Lower lobe of right lung (tissue), 2 donors: ENCODE results near the gene SH3RF1. TPM values are rescaled to one million over a fixed set of nuclear protein-coding genes. Genes with fewer than 3 reads are reported as not detected.
"Not testable (repeated sequence)": the region's sequence is repeated elsewhere in the genome, so short reads cannot be mapped to it uniquely, and the experiment has no call there.

Source experiments
- ATAC-seq, 2 donors: fragments of 200-7000 bp; cut with Tn5 transposase; one replicate each; pipeline ENCODE4 v1.9.1; 2020 to 2022; ENCODE audit warnings: mild to moderate bottlenecking in 2 of 2, moderate library complexity in 2 of 2
- DNase-seq: peaks from one replicate; pipeline ENCODE4 v3.0.0-alpha.2; 2020
- H3K27ac ChIP-seq: fragments of 200-600 bp; one replicate; pipeline ENCODE4 v1.8.0; 2022
- H3K27me3 ChIP-seq: fragments of 200-600 bp; one replicate; pipeline ENCODE4 v1.8.0; 2022; ENCODE audit warnings: low read depth
- H3K36me3 ChIP-seq: fragments of 200-600 bp; one replicate; pipeline ENCODE4 v1.8.0; 2022; ENCODE audit warnings: mild to moderate bottlenecking
- H3K4me1 ChIP-seq: fragments of 200-600 bp; one replicate; pipeline ENCODE4 v1.8.0; 2022
- H3K4me3 ChIP-seq: fragments of 200-600 bp; one replicate; pipeline ENCODE4 v1.8.0; 2022; ENCODE audit warnings: mild to moderate bottlenecking
- H3K9me3 ChIP-seq: fragments of 200-600 bp; one replicate; pipeline ENCODE4 v1.8.0; 2022
- intact Hi-C: fragments of 100-400 bp; cut with DNase I; formaldehyde crosslinking; loops from one replicate; pipeline ENCODE4 v1.11.0; 2022
- total RNA-seq: library from RNA; stranded (reverse); fragmentation: NEBNext Ultra II Directional; extraction: Animal tissue kit (Norgen Biotek cat#: 25700); gene quantifications from one replicate; pipeline ENCODE4 v1.2.1, GENCODE V29; 2021
- TF ChIP-seq, protein P1 (sequence below): fragments of 200-600 bp; IDR thresholded peaks from one replicate; pipeline ENCODE4 v1.8.0; 2022; ENCODE audit warnings: antibody characterized with exemption, mild to moderate bottlenecking
- donor health status: DM: no; HTN: yes; CAD: no; lungs with severe emphysema.

The SH3RF1 gene
- total RNA-seq, 1 donor from 2014 or later: 34.2 TPM

- TF ChIP-seq, protein P1, sequence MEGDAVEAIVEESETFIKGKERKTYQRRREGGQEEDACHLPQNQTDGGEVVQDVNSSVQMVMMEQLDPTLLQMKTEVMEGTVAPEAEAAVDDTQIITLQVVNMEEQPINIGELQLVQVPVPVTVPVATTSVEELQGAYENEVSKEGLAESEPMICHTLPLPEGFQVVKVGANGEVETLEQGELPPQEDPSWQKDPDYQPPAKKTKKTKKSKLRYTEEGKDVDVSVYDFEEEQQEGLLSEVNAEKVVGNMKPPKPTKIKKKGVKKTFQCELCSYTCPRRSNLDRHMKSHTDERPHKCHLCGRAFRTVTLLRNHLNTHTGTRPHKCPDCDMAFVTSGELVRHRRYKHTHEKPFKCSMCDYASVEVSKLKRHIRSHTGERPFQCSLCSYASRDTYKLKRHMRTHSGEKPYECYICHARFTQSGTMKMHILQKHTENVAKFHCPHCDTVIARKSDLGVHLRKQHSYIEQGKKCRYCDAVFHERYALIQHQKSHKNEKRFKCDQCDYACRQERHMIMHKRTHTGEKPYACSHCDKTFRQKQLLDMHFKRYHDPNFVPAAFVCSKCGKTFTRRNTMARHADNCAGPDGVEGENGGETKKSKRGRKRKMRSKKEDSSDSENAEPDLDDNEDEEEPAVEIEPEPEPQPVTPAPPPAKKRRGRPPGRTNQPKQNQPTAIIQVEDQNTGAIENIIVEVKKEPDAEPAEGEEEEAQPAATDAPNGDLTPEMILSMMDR: no peak
- H3K36me3 ChIP-seq: no peaks in the 10 kb centered on the region
- no peak overlapping the region for H3K27ac ChIP-seq
- H3K27me3 ChIP-seq: no peaks in the 10 kb centered on the region
- ATAC-seq (no peak), DNase-seq (no peak)
- intact Hi-C loops: no loop called here
- no peaks in the 10 kb centered on the region for H3K4me1 ChIP-seq
- H3K4me3 ChIP-seq: no peak overlapping the region
- peaks cover 6% of the 10 kb centered on the region for H3K9me3 ChIP-seq
Observed at GRCh38 chr4:169195032-169195431, 75.7 kb downstream of the SH3RF1 start.

- ATAC-seq, intact Hi-C loops, DNase-seq, H3K27ac ChIP-seq, H3K27me3 ChIP-seq, H3K9me3 ChIP-seq, H3K36me3 ChIP-seq, H3K4me3 ChIP-seq: not testable (repeated sequence)
- peaks cover 12% of the 10 kb centered on the region for H3K4me1 ChIP-seq
Observed at GRCh38 chr4:169189968-169190367, 80.8 kb downstream of the SH3RF1 start.

GRCh38 chr4:169189372-169189771 lies 81.4 kb downstream of the SH3RF1 start:
- no peak for DNase-seq
- intact Hi-C loops: no loop called here
- ATAC-seq: no peak
- TF ChIP-seq, protein P1: no peak
- H3K27ac ChIP-seq: no peak overlapping the region
- H3K4me3 ChIP-seq: no peak overlapping the region
- no peaks in the 10 kb centered on the region for H3K27me3 ChIP-seq
- no peaks in the 10 kb centered on the region for H3K36me3 ChIP-seq
- H3K9me3 ChIP-seq: no peaks in the 10 kb centered on the region
- H3K4me1 ChIP-seq: peaks cover 16% of the 10 kb centered on the region

DNA sequence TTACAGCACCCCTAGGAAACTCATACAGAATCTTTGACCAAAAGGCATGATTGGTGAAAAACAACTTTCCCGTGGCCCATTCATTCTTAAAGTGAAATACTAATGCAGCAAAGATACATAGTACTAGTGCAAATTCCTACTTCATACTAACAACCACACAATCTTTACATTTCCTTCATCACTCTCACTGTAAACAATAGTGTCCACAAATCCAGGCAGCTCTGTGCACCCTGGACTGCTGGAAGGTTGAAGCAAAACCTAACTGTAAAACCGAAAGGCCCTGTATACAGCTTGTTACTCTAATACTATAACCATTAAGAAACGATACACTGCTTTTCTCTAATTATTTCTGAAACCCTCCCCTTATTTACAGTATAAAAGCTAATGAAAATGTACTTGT lies 82.6 kb downstream of the SH3RF1 start:
- intact Hi-C loops: no loop called here
- Histone ChIP-seq H3K27ac (no peak overlapping the region), H3K4me1 (peaks cover 28% of the 10 kb centered on the region), H3K36me3 (no peaks in the 10 kb centered on the region), H3K4me3 (no peak overlapping the region), H3K27me3 (no peaks in the 10 kb centered on the region), H3K9me3 (no peaks in the 10 kb centered on the region)
- TF ChIP-seq, protein P1: no peak
- ATAC-seq: no peak
- DNase-seq: no peak

GRCh38 chr4:169185133-169185956 lies 85.4 kb downstream of the SH3RF1 start:
- intact Hi-C loops: no loop called here
- no peak for DNase-seq
- H3K27me3 ChIP-seq: no peaks in the 10 kb centered on the region
- H3K9me3 ChIP-seq: no peaks in the 10 kb centered on the region
- ATAC-seq: peak; percentile 88 to 89
- no peak overlapping the region for H3K4me3 ChIP-seq
- TF ChIP-seq, protein P1: no peak
- peak overlapping the region; percentile 34 for H3K27ac ChIP-seq
- H3K36me3 ChIP-seq: no peaks in the 10 kb centered on the region
- H3K4me1 ChIP-seq: peaks cover 29% of the 10 kb centered on the region

DNA sequence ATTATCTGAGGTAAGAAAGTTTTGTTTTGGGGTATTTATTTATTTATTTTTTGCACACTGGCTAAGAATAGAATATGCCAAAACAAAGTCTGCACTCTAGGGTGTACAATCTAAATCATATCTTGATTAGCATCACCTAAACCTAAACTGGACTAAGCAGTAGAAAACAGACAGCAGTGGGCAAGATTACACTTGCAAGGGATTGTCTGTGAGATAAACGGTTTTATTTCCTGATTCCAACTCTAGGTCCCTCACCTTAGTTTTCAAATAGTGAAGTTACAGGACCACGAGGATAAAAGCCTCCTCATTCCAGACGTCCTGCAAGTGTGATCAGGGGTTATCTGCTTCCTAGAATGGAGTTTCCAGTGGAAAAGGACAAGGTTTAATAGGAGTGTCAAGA lies 86.1 kb downstream of the SH3RF1 start:
- intact Hi-C loops: no loop called here
- no peak for ATAC-seq
- H3K27ac ChIP-seq: no peak overlapping the region
- no peaks in the 10 kb centered on the region for H3K9me3 ChIP-seq
- H3K4me1 ChIP-seq: peaks cover 30% of the 10 kb centered on the region
- no peak overlapping the region for H3K4me3 ChIP-seq
- TF ChIP-seq, protein P1: no peak
- DNase-seq: no peak
- H3K36me3 ChIP-seq: no peaks in the 10 kb centered on the region
- H3K27me3 ChIP-seq: no peaks in the 10 kb centered on the region
